ENCODE measurements around the gene PIP5K1A. TPM values are rescaled to one million over a fixed set of nuclear protein-coding genes. Genes with fewer than 3 reads are reported as not detected.
"Not testable (repeated sequence)": the region's sequence is repeated elsewhere in the genome, so short reads cannot be mapped to it uniquely, and the experiment has no call there.

Gene PIP5K1A
- total and polyA plus RNA-seq, 4 donors: 16.5 to 67.6 (median 43.3) TPM

- intact Hi-C loops (cut with DNase I): loop anchor here (2.0 to 10.0 kb wide), 3 partner anchors 56 to 148 kb away; partner anchors contain the start of genes PSMD4 (in 1 of the 2) and RFX5 (in 1 of the 2)
- DNase-seq: peak; percentile 51 to 68
Observed at GRCh38 chr1:151196292-151196800, 2.0 kb upstream of the PIP5K1A start.

GRCh38 chr1:151197863-151198253 lies 494 bp upstream of the PIP5K1A start:
- H3K4me1 ChIP-seq (ENCODE audit: control insufficient read depth in 1 of 2, insufficient read depth in 2 of 2, low read length in 2 of 2): peaks cover 0 to 2% of the 10 kb centered on the region in 2 donors
- H3K27ac ChIP-seq (ENCODE audit: low read depth in 1 of 2, low read length in 2 of 2): peak overlapping the region in 1 of 2 donors; percentile 71
- DNase-seq (no peak), ATAC-seq (ENCODE audit: low FRiP score) (no peak)
- H3K9me3 ChIP-seq (ENCODE audit: control insufficient read depth, low read length): no peaks in the 10 kb centered on the region
- no peaks in the 10 kb centered on the region for H3K27me3 ChIP-seq (ENCODE audit: control insufficient read depth in 1 of 2, insufficient read depth in 2 of 2, low read length in 1 of 2)
- 2 to 3% methylated on average over 10 of the region's 10 CpGs for WGBS, 2 donors
- peaks cover 0 to 3% of the 10 kb centered on the region in 2 donors for H3K36me3 ChIP-seq (ENCODE audit: control insufficient read depth in 1 of 2, insufficient read depth in 2 of 2, low read length in 1 of 2)
- intact Hi-C loops (cut with DNase I): loop anchor here (2.0 to 10.0 kb wide), 3 partner anchors 54 to 147 kb away; partner anchors contain the start of genes PSMD4 (in 1 of the 2) and RFX5 (in 1 of the 2)
- H3K4me3 ChIP-seq (ENCODE audit: low read length in 2 of 2): peak overlapping the region; percentile 17 to 42

More at GRCh38 chr1:151196292-151196800, 2.0 kb upstream of the PIP5K1A start:
- peak; percentile 19 for ATAC-seq (ENCODE audit: low FRiP score)
- H3K27me3 ChIP-seq (ENCODE audit: control insufficient read depth in 1 of 2, insufficient read depth in 2 of 2, low read length in 1 of 2): no peaks in the 10 kb centered on the region
- H3K36me3 ChIP-seq (ENCODE audit: control insufficient read depth in 1 of 2, insufficient read depth in 2 of 2, low read length in 1 of 2): no peaks in the 10 kb centered on the region
- H3K4me3 ChIP-seq (ENCODE audit: low read length in 2 of 2): no peak overlapping the region
- 41 to 44% methylated on average over 14 of the region's 14 CpGs for WGBS, 2 donors
- H3K9me3 ChIP-seq (ENCODE audit: control insufficient read depth, low read length): no peaks in the 10 kb centered on the region
- H3K4me1 ChIP-seq (ENCODE audit: control insufficient read depth in 1 of 2, insufficient read depth in 2 of 2, low read length in 2 of 2): peaks cover 0 to 1% of the 10 kb centered on the region in 2 donors
- no peak overlapping the region for H3K27ac ChIP-seq (ENCODE audit: low read depth in 1 of 2, low read length in 2 of 2)

GRCh38 chr1:151199873-151200581 lies 1.7 kb downstream of the PIP5K1A start:
- DNase-seq (peak in 1 of 2 donors; percentile 14), ATAC-seq (ENCODE audit: low FRiP score) (no peak)
- H3K4me1 ChIP-seq (ENCODE audit: control insufficient read depth in 1 of 2, insufficient read depth in 2 of 2, low read length in 2 of 2): peaks cover 0 to 2% of the 10 kb centered on the region in 2 donors
- no peaks in the 10 kb centered on the region for H3K9me3 ChIP-seq (ENCODE audit: control insufficient read depth, low read length)
- H3K4me3 ChIP-seq (ENCODE audit: low read length in 2 of 2): peak overlapping the region; percentile 69 to 72
- intact Hi-C loops (cut with DNase I): loop anchor here in 1 of 2 donors (5.0 to 10.0 kb wide), 2 partner anchors 52 to 145 kb away; partner anchors contain the start of genes PSMD4 and RFX5
- H3K27ac ChIP-seq (ENCODE audit: low read depth in 1 of 2, low read length in 2 of 2): peak overlapping the region in 1 of 2 donors; percentile 80
- WGBS, 2 donors: 5 to 6% methylated on average over 11 of the region's 11 CpGs
- H3K36me3 ChIP-seq (ENCODE audit: control insufficient read depth in 1 of 2, insufficient read depth in 2 of 2, low read length in 1 of 2): peaks cover 0 to 4% of the 10 kb centered on the region in 2 donors
- no peaks in the 10 kb centered on the region for H3K27me3 ChIP-seq (ENCODE audit: control insufficient read depth in 1 of 2, insufficient read depth in 2 of 2, low read length in 1 of 2)

- WGBS, 2 donors: 91 to 92% methylated on average over 12 of the region's 12 CpGs
- H3K4me3 ChIP-seq (ENCODE audit: low read length in 2 of 2); H3K27me3 ChIP-seq (ENCODE audit: control insufficient read depth in 1 of 2, insufficient read depth in 2 of 2, low read length in 1 of 2); ATAC-seq (ENCODE audit: low FRiP score); H3K36me3 ChIP-seq (ENCODE audit: control insufficient read depth in 1 of 2, insufficient read depth in 2 of 2, low read length in 1 of 2); H3K4me1 ChIP-seq (ENCODE audit: control insufficient read depth in 1 of 2, insufficient read depth in 2 of 2, low read length in 2 of 2); H3K9me3 ChIP-seq (ENCODE audit: control insufficient read depth, low read length); DNase-seq; H3K27ac ChIP-seq (ENCODE audit: low read depth in 1 of 2, low read length in 2 of 2); intact Hi-C loops (cut with DNase I): not testable (repeated sequence)
Observed at GRCh38 chr1:151205381-151205965, 7.1 kb downstream of the PIP5K1A start.

- ATAC-seq (ENCODE audit: low FRiP score): no peak
- WGBS, 2 donors: 14 to 35% methylated on average over 1 of the region's 1 CpG
- Histone ChIP-seq H3K36me3 (ENCODE audit: control insufficient read depth in 1 of 2, insufficient read depth in 2 of 2, low read length in 1 of 2) (no peaks in the 10 kb centered on the region), H3K27ac (ENCODE audit: low read depth in 1 of 2, low read length in 2 of 2) (no peak overlapping the region), H3K4me1 (ENCODE audit: control insufficient read depth in 1 of 2, insufficient read depth in 2 of 2, low read length in 2 of 2) (no peaks in the 10 kb centered on the region), H3K4me3 (ENCODE audit: low read length in 2 of 2) (no peak overlapping the region), H3K9me3 (ENCODE audit: control insufficient read depth, low read length) (no peaks in the 10 kb centered on the region), H3K27me3 (ENCODE audit: control insufficient read depth in 1 of 2, insufficient read depth in 2 of 2, low read length in 1 of 2) (no peaks in the 10 kb centered on the region)
- intact Hi-C loops (cut with DNase I): no loop called here
- no peak for DNase-seq
Observed at GRCh38 chr1:151210830-151211229, 12.5 kb downstream of the PIP5K1A start.

- no peak for ATAC-seq (ENCODE audit: low FRiP score)
- no peaks in the 10 kb centered on the region for H3K4me1 ChIP-seq (ENCODE audit: control insufficient read depth in 1 of 2, insufficient read depth in 2 of 2, low read length in 2 of 2)
- intact Hi-C loops (cut with DNase I): no loop called here
- H3K36me3 ChIP-seq (ENCODE audit: control insufficient read depth in 1 of 2, insufficient read depth in 2 of 2, low read length in 1 of 2): no peaks in the 10 kb centered on the region
- DNase-seq: no peak
- no peak overlapping the region for H3K27ac ChIP-seq (ENCODE audit: low read depth in 1 of 2, low read length in 2 of 2)
- WGBS, 2 donors: 90 to 93% methylated on average over 15 of the region's 15 CpGs
- no peak overlapping the region for H3K4me3 ChIP-seq (ENCODE audit: low read length in 2 of 2)
- no peaks in the 10 kb centered on the region for H3K9me3 ChIP-seq (ENCODE audit: control insufficient read depth, low read length)
- H3K27me3 ChIP-seq (ENCODE audit: control insufficient read depth in 1 of 2, insufficient read depth in 2 of 2, low read length in 1 of 2): no peaks in the 10 kb centered on the region
Observed at GRCh38 chr1:151211972-151212705, 13.8 kb downstream of the PIP5K1A start.

- no peak for ATAC-seq (ENCODE audit: low FRiP score)
- whole genome bisulfite sequencing, 2 donors: 1 to 8% methylated on average over 2 of the region's 2 CpGs
- no peaks in the 10 kb centered on the region for H3K4me1 ChIP-seq (ENCODE audit: control insufficient read depth in 1 of 2, insufficient read depth in 2 of 2, low read length in 2 of 2)
- intact Hi-C loops (cut with DNase I): no loop called here
- H3K4me3 ChIP-seq (ENCODE audit: low read length in 2 of 2): no peak overlapping the region
- no peaks in the 10 kb centered on the region for H3K36me3 ChIP-seq (ENCODE audit: control insufficient read depth in 1 of 2, insufficient read depth in 2 of 2, low read length in 1 of 2)
- no peaks in the 10 kb centered on the region for H3K9me3 ChIP-seq (ENCODE audit: control insufficient read depth, low read length)
- no peak overlapping the region for H3K27ac ChIP-seq (ENCODE audit: low read depth in 1 of 2, low read length in 2 of 2)
- no peak for DNase-seq
- no peaks in the 10 kb centered on the region for H3K27me3 ChIP-seq (ENCODE audit: control insufficient read depth in 1 of 2, insufficient read depth in 2 of 2, low read length in 1 of 2)
Observed at GRCh38 chr1:151213560-151213959, 15.2 kb downstream of the PIP5K1A start.

- ATAC-seq (ENCODE audit: low FRiP score) (no peak), DNase-seq (no peak)
- Histone ChIP-seq H3K36me3 (ENCODE audit: control insufficient read depth in 1 of 2, insufficient read depth in 2 of 2, low read length in 1 of 2) (peaks cover 0 to 2% of the 10 kb centered on the region in 2 donors), H3K9me3 (ENCODE audit: control insufficient read depth, low read length) (no peaks in the 10 kb centered on the region), H3K27me3 (ENCODE audit: control insufficient read depth in 1 of 2, insufficient read depth in 2 of 2, low read length in 1 of 2) (no peaks in the 10 kb centered on the region), H3K4me1 (ENCODE audit: control insufficient read depth in 1 of 2, insufficient read depth in 2 of 2, low read length in 2 of 2) (no peaks in the 10 kb centered on the region), H3K4me3 (ENCODE audit: low read length in 2 of 2) (no peak overlapping the region), H3K27ac (ENCODE audit: low read depth in 1 of 2, low read length in 2 of 2) (no peak overlapping the region)
- WGBS, 2 donors: 82 to 83% methylated on average over 1 of the region's 1 CpG
- intact Hi-C loops (cut with DNase I): no loop called here
Observed at GRCh38 chr1:151221616-151222015, 23.3 kb downstream of the PIP5K1A start.

Data from aorta (tissue), 5 donors.